Caco-2 (cell line): ENCODE measurements around the gene NGFR. TPM values are rescaled to one million over a fixed set of nuclear protein-coding genes. Genes with fewer than 3 reads are reported as not detected.

ENCODE experiments used
- BruUV-seq: library from RNA; stranded (reverse); fragments of 400-500 nt; replicated peaks from 2 replicates; lab custom pipeline; 2021; lab: Mats Ljungman, UMichigan
- CTCF ChIA-PET: fragments of 300-600 bp; sonication (Branson Sonifier 250); formaldehyde crosslinking; loops from one replicate; lab custom pipeline; 2022; ENCODE audit warnings: antibody characterized with exemption; lab: Charles Lee
- POLR2A ChIA-PET: fragments of 300-600 bp; sonication (Branson Sonifier 250); formaldehyde crosslinking; loops from one replicate; lab custom pipeline; 2022; ENCODE audit warnings: antibody characterized with exemption; lab: Charles Lee
- DNase-seq, 2 experiments: peaks; one replicate each; pipeline versions ENCODE4 v3.0.0 to v3.0.0-alpha.2; 2020 to 2022
- H3K27me3 ChIP-seq: replicated peaks from 2 replicates; pipeline ENCODE4 v1.6.0; 2011; ENCODE audit warnings: low read length; ENCODE audit not compliant: control insufficient read depth, insufficient read depth
- H3K36me3 ChIP-seq: 2 replicates; pipeline ENCODE4 v1.5.1; 2011; ENCODE audit warnings: low read length; ENCODE audit not compliant: control insufficient read depth, insufficient read depth
- H3K4me1 ChIP-seq: fragments of 250-450 bp; sonication (Bioruptor Pico); 2 replicates; pipeline ENCODE4 v1.5.1; 2020; ENCODE audit warnings: mild to moderate bottlenecking
- H3K4me3 ChIP-seq: 2 replicates; pipeline ENCODE4 v1.5.1; 2011; ENCODE audit warnings: low read depth, mild to moderate bottlenecking, control low read depth, low read length
- H3K9me3 ChIP-seq: fragments of 250-450 bp; sonication (Bioruptor Pico); 2 replicates; pipeline ENCODE4 v1.5.1; 2020; ENCODE audit warnings: mild to moderate bottlenecking, moderate library complexity
- H3K27ac Mint-ChIP-seq: one replicate; pipeline ENCODE4 v1.8.0; 2022; ENCODE audit warnings: mixed read lengths; ENCODE audit not compliant: unreplicated experiment
- H3K27me3 Mint-ChIP-seq: one replicate; pipeline ENCODE4 v1.8.0; 2022; ENCODE audit warnings: mixed read lengths; ENCODE audit not compliant: insufficient read depth, unreplicated experiment
- H3K36me3 Mint-ChIP-seq: one replicate; pipeline ENCODE4 v1.8.0; 2022; ENCODE audit warnings: mild to moderate bottlenecking, mixed read lengths; ENCODE audit not compliant: insufficient read depth, unreplicated experiment
- H3K4me1 Mint-ChIP-seq: one replicate; pipeline ENCODE4 v1.8.0; 2022; ENCODE audit warnings: low read depth, mixed read lengths; ENCODE audit not compliant: unreplicated experiment
- H3K4me3 Mint-ChIP-seq: one replicate; pipeline ENCODE4 v1.8.0; 2022; ENCODE audit warnings: mild to moderate bottlenecking, moderate library complexity, mixed read lengths; ENCODE audit not compliant: unreplicated experiment
- H3K9me3 Mint-ChIP-seq: one replicate; pipeline ENCODE4 v1.8.0; 2022; ENCODE audit warnings: mixed read lengths; ENCODE audit not compliant: unreplicated experiment
- CTCF ChIP-seq, 2 experiments: fragments of 200-600 bp in 1 of 2; IDR thresholded peaks; 1 replicate in 1 of 2; 2 replicates in 1 of 2; pipeline versions ENCODE4 v1.5.1 to v1.8.0; 2011 to 2022; ENCODE audit warnings: antibody characterized with exemption in 1 of 2, control low read depth in 1 of 2, inconsistent platforms in 1 of 2, low read depth in 1 of 2, low read length in 1 of 2, mild to moderate bottlenecking in 1 of 2, moderate library complexity in 1 of 2; ENCODE audit not compliant: insufficient read depth in 1 of 2, severe bottlenecking in 1 of 2, unreplicated experiment in 1 of 2
- intact Hi-C: fragments of 100-400 bp; cut with micrococcal nuclease; formaldehyde crosslinking; loops from one replicate; pipeline ENCODE4 v1.10.0; 2022; ENCODE audit not compliant: unreplicated experiment
- total RNA-seq: library from RNA; stranded (reverse); gene quantifications from 2 replicates; pipeline ENCODE4 v1.2.3, GENCODE V29; 2022

Gene NGFR
- total RNA-seq, 1 experiment from 2014 or later = 1.6 TPM

GRCh38 chr17:49524473-49525359 lies 29.6 kb downstream of the NGFR start:
- H3K4me1 ChIP-seq = no peaks in the 10 kb centered on the region
- no peaks in the 10 kb centered on the region for H3K27me3 ChIP-seq
- no peaks in the 10 kb centered on the region for H3K4me1 Mint-ChIP-seq
- H3K36me3 ChIP-seq = no peaks in the 10 kb centered on the region
- no peak for TF ChIP-seq CTCF (IDR thresholded peaks at IDR 0.05; ENCODE audit: insufficient read depth in 1 of 2, low read depth in 1 of 2, low read length in 1 of 2, severe bottlenecking in 1 of 2, unreplicated experiment in 1 of 2)
- CTCF ChIA-PET = no interaction called here
- H3K27me3 Mint-ChIP-seq = peaks cover 21% of the 10 kb centered on the region
- H3K9me3 Mint-ChIP-seq = no peaks in the 10 kb centered on the region
- no peak overlapping the region for H3K27ac Mint-ChIP-seq
- no TSS peak for BruUV-seq
- no peaks in the 10 kb centered on the region for H3K9me3 ChIP-seq
- intact Hi-C loops = no loop called here
- POLR2A ChIA-PET = no interaction called here
- DNase-seq = peak in 1 of 2 experiments; percentile 38
- H3K36me3 Mint-ChIP-seq = no peaks in the 10 kb centered on the region
- H3K4me3 ChIP-seq = no peak overlapping the region
- H3K4me3 Mint-ChIP-seq = no peak overlapping the region

- ChIA-PET POLR2A (no interaction called here), CTCF (interaction anchor here (0.6 to 1.6 kb wide), 3 partner anchors 11 to 166 kb away, joined by 4 to 6 read pairs (median 6); no protein-coding TSS in a partner anchor)
- TF ChIP-seq CTCF (IDR thresholded peaks at IDR 0.05; ENCODE audit: insufficient read depth in 1 of 2, low read depth in 1 of 2, low read length in 1 of 2, severe bottlenecking in 1 of 2, unreplicated experiment in 1 of 2) = no peak
These were observed 31.0 kb downstream of the NGFR start for GRCh38 chr17:49525831-49526741.

More at GRCh38 chr17:49525831-49526741, 31.0 kb downstream of the NGFR start:
- Histone ChIP-seq H3K9me3 (no peaks in the 10 kb centered on the region), H3K4me1 (no peaks in the 10 kb centered on the region), H3K27me3 (no peaks in the 10 kb centered on the region), H3K4me3 (no peak overlapping the region), H3K36me3 (no peaks in the 10 kb centered on the region)
- no TSS peak for BruUV-seq
- Mint-ChIP-seq H3K4me1 (no peaks in the 10 kb centered on the region), H3K4me3 (no peak overlapping the region), H3K27ac (no peak overlapping the region), H3K9me3 (no peaks in the 10 kb centered on the region), H3K36me3 (no peaks in the 10 kb centered on the region), H3K27me3 (peaks cover 16% of the 10 kb centered on the region)
- intact Hi-C loops = no loop called here
- peak in 1 of 2 experiments; percentile 40 for DNase-seq
